Endothelial cell of umbilical vein (primary cell): ENCODE results near the gene CACNB1.

Experiments used
- CTCF ChIP-seq, 2 donors: IDR thresholded peaks; 1 replicate in 1 of 2; 2 replicates in 1 of 2; pipeline ENCODE4 v1.5.1; 2011; ENCODE audit warnings: low read length in 2 of 2, mild to moderate bottlenecking in 2 of 2, moderate library complexity in 2 of 2, control low read depth in 1 of 2, inconsistent platforms in 1 of 2, low read depth in 1 of 2; ENCODE audit not compliant: insufficient read depth in 1 of 2; ENCODE audit errors: extremely low read depth in 1 of 2
- EZH2 ChIP-seq: IDR thresholded peaks from 2 replicates; pipeline ENCODE4 v1.6.1; 2012; ENCODE audit warnings: borderline replicate concordance, low read depth, mild to moderate bottlenecking, moderate library complexity, low read length, inconsistent platforms; ENCODE audit not compliant: severe bottlenecking
- FOS ChIP-seq: IDR thresholded peaks from 2 replicates; pipeline ENCODE4 v1.6.1; 2011; ENCODE audit warnings: mild to moderate bottlenecking, low read length, moderate library complexity, borderline replicate concordance; ENCODE audit not compliant: insufficient read depth
- GATA2 ChIP-seq: IDR thresholded peaks from 2 replicates; pipeline ENCODE4 v1.7.0; 2011; ENCODE audit warnings: low read depth, mild to moderate bottlenecking, moderate library complexity, mixed read lengths, low read length; ENCODE audit not compliant: insufficient read length, insufficient read depth
- JUN ChIP-seq: IDR thresholded peaks from 2 replicates; pipeline ENCODE4 v1.6.1; 2011; ENCODE audit warnings: borderline replicate concordance, low read depth; ENCODE audit not compliant: insufficient read length, insufficient read depth
- MAX ChIP-seq: IDR thresholded peaks from 2 replicates; pipeline ENCODE4 v1.6.1; 2011; ENCODE audit not compliant: insufficient read depth, insufficient read length
- POLR2A ChIP-seq: IDR thresholded peaks from 2 replicates; pipeline ENCODE4 v1.6.1; 2012; ENCODE audit warnings: low read depth, mild to moderate bottlenecking, control low read depth, low read length
- POLR2AphosphoS5 ChIP-seq: IDR thresholded peaks from 2 replicates; pipeline ENCODE4 v1.6.1; 2012; ENCODE audit warnings: low read depth, mild to moderate bottlenecking, control low read depth, low read length, moderate library complexity; ENCODE audit not compliant: insufficient read depth

- no peak for TF ChIP-seq CTCF (IDR thresholded peaks at IDR 0.05; ENCODE audit: extremely low read depth in 1 of 2, insufficient read depth in 1 of 2, low read depth in 1 of 2, low read length in 2 of 2)
- TF ChIP-seq POLR2AphosphoS5: no peak
- peak; percentile 81 for TF ChIP-seq EZH2
- no peak for TF ChIP-seq POLR2A
- no peak for TF ChIP-seq JUN
- TF ChIP-seq FOS: no peak
- TF ChIP-seq MAX: no peak
- no peak for TF ChIP-seq GATA2
These were observed 46.1 kb downstream of the CACNB1 start, which contains the start of gene PLXDC1 for GRCh38 chr17:39151150-39151942.
